GM18520 (cell line): ENCODE data around the gene TJP1.
"Not testable (repeated sequence)": the region's sequence is repeated elsewhere in the genome, so short reads cannot be mapped to it uniquely, and the experiment has no call there.

Experiments used
- ATAC-seq: cut with Tn5 transposase; IDR thresholded peaks from one replicate; pipeline ENCODE4 v1.9.1; 2021; ENCODE audit not compliant: unreplicated experiment

TJP1 gene

GRCh38 chr15:29756358-29757267, 65.7 kb downstream of the TJP1 start:
- no peak for ATAC-seq

GRCh38 chr15:29754009-29754408, 68.3 kb downstream of the TJP1 start:
- not testable (repeated sequence) for ATAC-seq

- no peak for ATAC-seq
Measured at GRCh38 chr15:29753506-29753905, 68.8 kb downstream of the TJP1 start.

GRCh38 chr15:29750754-29751153, 71.5 kb downstream of the TJP1 start:
- ATAC-seq = no peak

- ATAC-seq = no peak
Measured at GRCh38 chr15:29749365-29750086, 72.7 kb downstream of the TJP1 start.

GRCh38 chr15:29747837-29748417, 74.3 kb downstream of the TJP1 start:
- ATAC-seq = no peak

- ATAC-seq = no peak
Measured at GRCh38 chr15:29743475-29743874, 78.8 kb downstream of the TJP1 start.

GRCh38 chr15:29740692-29741311, 81.5 kb downstream of the TJP1 start:
- no peak for ATAC-seq

- ATAC-seq = no peak
Measured at GRCh38 chr15:29736744-29737020, 85.6 kb downstream of the TJP1 start.

- ATAC-seq = peak; percentile 63
Measured at GRCh38 chr15:29736012-29736743, 86.1 kb downstream of the TJP1 start.

GRCh38 chr15:29734917-29735572, 87.2 kb downstream of the TJP1 start:
- ATAC-seq = no peak

GRCh38 chr15:29731865-29732264, 90.4 kb downstream of the TJP1 start:
- ATAC-seq = no peak

GRCh38 chr15:29730471-29730870, 91.8 kb downstream of the TJP1 start:
- ATAC-seq = not testable (repeated sequence)

- no peak for ATAC-seq
Measured at GRCh38 chr15:29728418-29728817, 93.8 kb downstream of the TJP1 start.

GRCh38 chr15:29727871-29728270, 94.4 kb downstream of the TJP1 start:
- no peak for ATAC-seq

- ATAC-seq = no peak
Measured at GRCh38 chr15:29726553-29726952, 95.7 kb downstream of the TJP1 start.

GRCh38 chr15:29724026-29724425, 98.2 kb downstream of the TJP1 start:
- ATAC-seq = no peak

- no peak for ATAC-seq
Measured at GRCh38 chr15:29713784-29714183, 108.5 kb downstream of the TJP1 start.

- no peak for ATAC-seq
Measured at GRCh38 chr15:29712149-29712885, 110.0 kb downstream of the TJP1 start.

- no peak for ATAC-seq
Measured at GRCh38 chr15:29711531-29711930, 110.7 kb downstream of the TJP1 start.
